ENCODE data around the gene NGF. TPM values are rescaled to one million over a fixed set of nuclear protein-coding genes. Genes with fewer than 3 reads are reported as not detected.

The NGF gene
- total RNA-seq, 4 donors from 2014 or later, result 1.5 to 2.3 (median 2.1) TPM

- no peak for TF ChIP-seq CTCF (IDR thresholded peaks at IDR 0.05; ENCODE audit: low read depth)
Measured at GRCh38 chr1:115303364-115303763, 34.7 kb downstream of the NGF start.

- no peak for TF ChIP-seq CTCF (IDR thresholded peaks at IDR 0.05; ENCODE audit: low read depth)
Measured at GRCh38 chr1:115302390-115302961, 35.6 kb downstream of the NGF start.

- no peak for TF ChIP-seq CTCF (IDR thresholded peaks at IDR 0.05; ENCODE audit: low read depth)
Measured at GRCh38 chr1:115301438-115302020, 36.5 kb downstream of the NGF start.

GRCh38 chr1:115300087-115300876, 37.8 kb downstream of the NGF start:
- TF ChIP-seq CTCF (IDR thresholded peaks at IDR 0.05; ENCODE audit: low read depth), result no peak

- TF ChIP-seq CTCF (IDR thresholded peaks at IDR 0.05; ENCODE audit: low read depth), result no peak
Measured at GRCh38 chr1:115299266-115299665, 38.8 kb downstream of the NGF start.

GRCh38 chr1:115296981-115297380, 41.1 kb downstream of the NGF start:
- TF ChIP-seq CTCF (IDR thresholded peaks at IDR 0.05; ENCODE audit: low read depth), result no peak

- no peak for TF ChIP-seq CTCF (IDR thresholded peaks at IDR 0.05; ENCODE audit: low read depth)
Measured at GRCh38 chr1:115295904-115296696, 41.9 kb downstream of the NGF start.
